GM12872 (cell line): ENCODE measurements around the gene RGS9BP.

ENCODE experiments used
- TF ChIP-seq, protein P1 (sequence below): IDR thresholded peaks from 3 replicates; pipeline ENCODE4 v1.5.1; 2011; ENCODE audit warnings: low read depth, mild to moderate bottlenecking, low read length, moderate library complexity; ENCODE audit not compliant: insufficient read depth

RGS9BP gene

DNA sequence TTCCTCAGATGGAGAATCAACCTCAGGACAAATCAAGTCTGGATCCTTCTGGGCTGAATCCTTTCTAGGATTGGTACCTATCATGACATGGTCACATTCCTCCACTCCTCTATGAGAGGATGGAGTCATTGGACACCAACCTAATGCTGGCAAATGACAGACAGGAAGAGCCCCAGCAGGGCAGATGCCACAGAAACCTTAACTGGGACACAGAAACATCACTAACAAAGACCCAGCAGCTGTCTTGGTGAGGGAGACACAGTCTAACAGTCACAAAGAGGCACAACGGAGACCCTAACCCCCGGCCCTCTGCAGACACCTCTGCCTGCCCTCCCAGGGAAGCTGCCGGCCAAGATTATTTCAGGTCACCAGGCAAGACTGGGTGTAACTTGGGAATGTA, 2.8 kb upstream of the RGS9BP start:
- TF ChIP-seq, protein P1, sequence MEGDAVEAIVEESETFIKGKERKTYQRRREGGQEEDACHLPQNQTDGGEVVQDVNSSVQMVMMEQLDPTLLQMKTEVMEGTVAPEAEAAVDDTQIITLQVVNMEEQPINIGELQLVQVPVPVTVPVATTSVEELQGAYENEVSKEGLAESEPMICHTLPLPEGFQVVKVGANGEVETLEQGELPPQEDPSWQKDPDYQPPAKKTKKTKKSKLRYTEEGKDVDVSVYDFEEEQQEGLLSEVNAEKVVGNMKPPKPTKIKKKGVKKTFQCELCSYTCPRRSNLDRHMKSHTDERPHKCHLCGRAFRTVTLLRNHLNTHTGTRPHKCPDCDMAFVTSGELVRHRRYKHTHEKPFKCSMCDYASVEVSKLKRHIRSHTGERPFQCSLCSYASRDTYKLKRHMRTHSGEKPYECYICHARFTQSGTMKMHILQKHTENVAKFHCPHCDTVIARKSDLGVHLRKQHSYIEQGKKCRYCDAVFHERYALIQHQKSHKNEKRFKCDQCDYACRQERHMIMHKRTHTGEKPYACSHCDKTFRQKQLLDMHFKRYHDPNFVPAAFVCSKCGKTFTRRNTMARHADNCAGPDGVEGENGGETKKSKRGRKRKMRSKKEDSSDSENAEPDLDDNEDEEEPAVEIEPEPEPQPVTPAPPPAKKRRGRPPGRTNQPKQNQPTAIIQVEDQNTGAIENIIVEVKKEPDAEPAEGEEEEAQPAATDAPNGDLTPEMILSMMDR, result no peak

DNA sequence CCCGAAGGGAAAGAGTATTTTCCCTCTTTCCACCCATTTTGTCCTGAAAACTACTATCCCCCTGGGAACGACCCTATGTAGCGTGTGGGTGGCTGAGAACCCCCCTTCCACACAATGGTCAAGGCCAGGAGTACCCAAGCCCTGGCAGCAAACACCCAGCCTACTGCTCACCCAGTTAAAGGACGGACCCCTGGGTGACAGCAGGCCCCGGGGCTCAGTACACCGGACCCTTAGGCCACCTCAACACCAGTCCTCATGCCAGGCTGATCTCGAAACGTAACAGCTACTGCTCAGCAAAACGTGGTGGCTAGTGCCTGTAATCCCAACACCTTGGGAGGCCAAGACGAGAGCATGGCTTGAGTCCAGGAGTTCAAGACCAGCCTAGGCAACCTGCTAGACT, 2.1 kb upstream of the RGS9BP start:
- TF ChIP-seq, protein P1, result no peak

DNA sequence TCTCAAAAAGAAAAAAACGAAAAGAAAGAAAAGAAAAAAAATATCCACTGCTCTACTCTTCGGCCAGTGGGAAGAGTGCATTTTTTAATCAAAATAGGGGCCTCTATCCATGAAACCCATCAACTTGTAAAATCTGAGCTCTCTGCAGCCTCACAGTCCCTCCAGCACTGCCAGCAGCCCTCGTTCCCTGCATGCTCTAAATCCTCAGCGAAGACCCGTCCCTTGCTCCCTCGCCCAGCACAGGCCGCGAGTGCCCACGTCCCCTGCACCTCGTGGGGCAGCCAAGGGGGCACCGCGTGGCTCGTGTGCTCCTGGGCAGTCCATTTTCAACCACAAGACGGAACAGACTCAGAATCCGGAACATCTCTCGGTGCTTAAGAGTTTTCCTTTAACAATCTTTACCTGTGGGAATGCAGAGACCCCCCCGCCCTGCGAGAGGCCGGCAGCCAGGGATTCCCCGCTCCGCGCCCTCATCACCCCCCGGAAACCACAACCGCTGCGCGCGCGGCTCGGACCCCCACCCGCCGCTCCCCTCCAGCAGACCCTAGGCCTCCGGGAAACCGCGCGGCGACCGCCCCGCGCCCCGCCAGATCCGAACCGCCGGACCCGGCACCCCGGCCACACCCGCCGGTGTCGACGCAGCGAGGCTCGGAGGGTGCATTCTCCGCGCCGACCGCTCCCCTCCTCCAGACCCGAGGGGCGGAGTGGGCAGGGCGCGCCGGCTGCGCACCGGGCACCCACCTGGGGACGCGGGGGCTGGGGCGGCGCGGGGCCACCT, 1.3 kb upstream of the RGS9BP start:
- TF ChIP-seq, protein P1, result no peak

DNA sequence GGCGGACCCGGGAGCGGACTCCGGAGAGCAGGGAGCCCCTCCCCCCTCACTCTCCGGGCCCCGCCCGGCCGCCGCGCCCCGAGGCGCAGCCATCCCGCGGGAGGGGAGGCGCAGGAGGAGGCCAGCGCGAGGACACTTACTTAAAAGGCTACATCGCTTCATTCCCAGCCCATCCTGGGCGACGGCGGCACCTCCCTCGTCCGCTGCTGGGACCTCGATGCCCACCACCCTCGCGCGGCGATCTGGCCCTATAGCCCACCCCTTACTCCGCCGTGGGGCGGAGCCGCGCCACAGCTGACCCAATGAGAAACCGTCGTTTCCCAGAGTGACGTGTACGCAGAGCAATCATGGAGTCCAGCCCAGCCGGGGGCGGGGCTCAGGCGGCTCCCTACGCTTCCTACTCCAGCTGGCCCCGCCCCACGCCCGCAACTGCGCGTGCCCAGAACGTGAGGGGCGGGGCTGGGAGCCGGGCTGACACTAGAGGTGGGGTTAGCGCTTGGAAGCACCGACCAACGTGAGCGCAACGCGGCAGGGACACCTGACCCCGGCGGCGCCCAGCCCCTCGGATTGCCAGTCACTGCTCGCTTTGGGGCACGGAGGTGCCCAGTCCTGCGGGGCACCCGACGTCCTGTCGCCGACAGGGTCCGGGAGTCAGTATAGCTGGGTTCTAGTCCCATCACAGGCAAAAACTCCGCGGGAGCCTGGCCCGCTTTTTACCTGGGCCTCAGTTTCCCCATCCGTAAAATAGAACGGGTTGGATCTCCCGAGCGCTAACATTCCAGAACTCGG, 523 bp upstream of the RGS9BP start, which contains the start of gene ANKRD27:
Gene ANKRD27 (minus strand): TSS at position 250 of the 789 bp plus-strand sequence. CDS start 16,165 bp downstream, outside the sequence.
- TF ChIP-seq, protein P1, result no peak

DNA sequence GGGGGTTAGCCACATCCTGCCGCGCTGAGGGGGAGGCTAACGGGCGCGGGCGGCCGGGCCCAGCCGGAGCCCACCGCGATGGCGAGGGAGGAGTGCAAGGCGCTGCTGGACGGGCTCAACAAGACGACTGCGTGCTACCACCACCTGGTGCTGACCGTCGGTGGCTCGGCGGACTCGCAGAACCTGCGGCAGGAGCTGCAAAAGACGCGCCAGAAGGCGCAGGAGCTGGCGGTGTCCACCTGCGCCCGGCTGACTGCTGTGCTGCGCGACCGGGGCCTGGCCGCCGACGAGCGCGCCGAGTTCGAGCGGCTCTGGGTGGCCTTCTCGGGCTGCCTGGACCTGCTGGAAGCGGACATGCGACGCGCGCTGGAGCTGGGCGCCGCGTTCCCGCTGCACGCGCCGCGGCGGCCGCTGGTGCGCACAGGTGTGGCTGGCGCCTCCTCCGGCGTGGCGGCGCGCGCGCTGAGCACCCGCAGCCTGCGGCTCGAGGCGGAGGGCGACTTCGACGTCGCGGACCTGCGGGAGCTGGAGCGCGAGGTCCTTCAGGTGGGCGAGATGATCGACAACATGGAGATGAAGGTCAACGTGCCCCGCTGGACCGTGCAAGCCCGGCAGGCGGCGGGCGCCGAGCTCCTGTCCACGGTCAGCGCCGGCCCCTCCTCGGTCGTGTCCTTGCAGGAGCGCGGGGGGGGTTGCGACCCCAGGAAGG, 692 bp downstream of the RGS9BP start:
- TF ChIP-seq, protein P1, result no peak

DNA sequence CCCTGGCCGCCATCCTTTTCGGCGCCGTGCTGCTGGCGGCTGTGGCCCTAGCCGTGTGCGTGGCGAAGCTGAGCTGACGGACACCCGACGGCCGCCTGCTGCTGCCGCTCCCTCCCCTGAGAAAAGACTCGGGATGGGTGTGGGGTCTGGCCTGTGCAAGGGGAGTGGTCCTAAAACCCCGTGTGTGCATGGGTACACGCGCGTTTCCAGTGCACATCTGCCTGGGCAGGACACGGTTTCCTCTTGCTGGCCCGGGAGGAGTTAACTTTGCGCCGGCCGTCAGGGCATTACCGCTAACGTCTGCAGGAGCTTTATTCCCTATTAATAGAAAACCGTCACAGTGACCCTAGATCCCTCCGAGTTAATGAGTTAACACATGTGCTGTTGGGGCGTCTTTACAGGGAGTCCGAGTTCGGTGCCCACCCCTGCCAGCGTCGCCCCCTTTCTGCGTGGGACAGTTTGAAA, 1.3 kb downstream of the RGS9BP start:
- TF ChIP-seq, protein P1, result no peak

DNA sequence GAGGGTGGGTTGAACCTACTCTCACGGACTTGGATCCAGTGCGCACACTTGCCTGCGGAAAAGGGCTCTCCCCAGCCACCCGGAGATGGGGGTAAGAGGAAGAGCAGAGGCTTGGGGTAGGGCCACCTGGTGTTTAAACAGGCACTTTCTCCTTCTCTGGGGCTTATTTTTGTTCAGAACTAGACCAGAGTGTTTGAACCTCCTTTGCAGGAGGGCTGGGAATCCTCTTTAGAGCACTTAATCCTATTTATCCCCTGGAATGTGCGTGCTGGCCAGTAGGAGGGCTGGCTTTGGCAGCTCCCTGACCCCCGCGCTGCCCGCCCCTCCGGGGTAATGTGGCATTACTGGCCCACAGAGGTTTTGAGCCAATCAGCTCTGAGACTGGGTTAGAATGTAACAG, 2.0 kb downstream of the RGS9BP start:
- TF ChIP-seq, protein P1, result no peak
